A673 (cell line): ENCODE data around the gene STARD9.

Source experiments
- CTCF ChIP-seq: fragments of 300-800, 200-600 bp; sonication (generic); conservative IDR thresholded peaks from 2 replicates; pipeline ENCODE4 v1.5.1; 2017; ENCODE audit warnings: low read depth, mild to moderate bottlenecking, antibody characterized with exemption, low read length, moderate library complexity, mixed read lengths
- EZH2 ChIP-seq: fragments of 200-600 bp; sonication (generic); IDR thresholded peaks from 2 replicates; pipeline ENCODE4 v1.6.1; 2017; ENCODE audit warnings: borderline replicate concordance, low read depth, mild to moderate bottlenecking, mixed read lengths, antibody characterized with exemption, low read length; ENCODE audit not compliant: poor library complexity, severe bottlenecking

DNA sequence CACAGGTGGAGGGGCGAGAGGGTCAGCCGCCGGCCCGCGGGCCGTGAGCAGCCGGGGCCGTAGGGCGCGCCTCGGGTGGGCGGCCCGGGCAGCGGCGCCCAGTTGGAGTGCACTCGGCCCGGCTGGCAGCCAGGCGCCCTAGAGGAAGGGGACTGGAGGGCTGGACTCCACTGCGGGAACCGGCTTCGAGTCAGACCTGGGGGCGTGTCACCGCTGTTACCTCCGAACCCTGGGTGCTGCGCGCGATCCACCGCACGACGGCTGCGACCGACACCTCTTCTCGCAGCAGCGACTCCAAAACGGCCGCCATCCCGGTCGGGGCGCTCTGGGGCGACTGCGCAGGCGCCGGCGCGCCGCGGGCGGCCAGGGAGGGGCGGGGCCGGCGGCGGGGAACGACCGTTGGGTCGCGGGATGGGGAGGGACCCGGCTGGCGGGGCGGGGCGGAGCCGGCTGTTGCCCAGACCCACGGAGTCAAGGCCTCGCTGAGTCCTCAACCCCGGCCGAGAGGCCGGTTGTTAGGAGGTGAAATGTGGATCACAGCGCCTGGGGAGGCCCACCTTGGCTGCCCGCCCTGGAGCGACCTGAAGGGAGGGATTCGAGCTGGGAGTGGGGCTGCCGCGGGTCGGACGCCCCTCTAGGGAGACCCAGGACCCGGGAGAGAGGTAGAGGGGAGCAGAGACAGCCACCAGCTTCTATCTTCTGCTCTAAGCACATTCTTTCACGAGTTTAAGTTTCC lies 161.6 kb downstream of the STARD9 start, which contains the start of gene CDAN1:
- TF ChIP-seq CTCF (no peak), EZH2 (no peak)
